ENCODE data around the gene PCSK5.
"Not testable (repeated sequence)": the region's sequence is repeated elsewhere in the genome, so short reads cannot be mapped to it uniquely, and the experiment has no call there.

PCSK5 gene

GRCh38 chr9:76313771-76314170, 423.3 kb downstream of the PCSK5 start:
- no peak for TF ChIP-seq CTCF (conservative IDR thresholded peaks at IDR 0.05; ENCODE audit: low read depth, low read length)
- no peak overlapping the region for H3K4me3 ChIP-seq (ENCODE audit: low read depth, low read length)
- no peak for DNase-seq (ENCODE audit: low read depth)

GRCh38 chr9:76314321-76314720, 423.8 kb downstream of the PCSK5 start:
- TF ChIP-seq CTCF (conservative IDR thresholded peaks at IDR 0.05; ENCODE audit: low read depth, low read length) = no peak
- no peak for DNase-seq (ENCODE audit: low read depth)
- H3K4me3 ChIP-seq (ENCODE audit: low read depth, low read length) = no peak overlapping the region

GRCh38 chr9:76316069-76316468, 425.6 kb downstream of the PCSK5 start:
- DNase-seq (ENCODE audit: low read depth) = no peak
- TF ChIP-seq CTCF (conservative IDR thresholded peaks at IDR 0.05; ENCODE audit: low read depth, low read length) = no peak
- no peak overlapping the region for H3K4me3 ChIP-seq (ENCODE audit: low read depth, low read length)

- not testable (repeated sequence) for DNase-seq (ENCODE audit: low read depth); H3K4me3 ChIP-seq (ENCODE audit: low read depth, low read length)
Observed at GRCh38 chr9:76319466-76319865, 429.0 kb downstream of the PCSK5 start.

- no peak overlapping the region for H3K4me3 ChIP-seq (ENCODE audit: low read depth, low read length)
- TF ChIP-seq CTCF (conservative IDR thresholded peaks at IDR 0.05; ENCODE audit: low read depth, low read length) = no peak
- peak; percentile 83 for DNase-seq (ENCODE audit: low read depth)
Observed at GRCh38 chr9:76321195-76321828, 430.8 kb downstream of the PCSK5 start.

GRCh38 chr9:76322810-76323209, 432.3 kb downstream of the PCSK5 start:
- DNase-seq (ENCODE audit: low read depth) = no peak
- no peak overlapping the region for H3K4me3 ChIP-seq (ENCODE audit: low read depth, low read length)
- TF ChIP-seq CTCF (conservative IDR thresholded peaks at IDR 0.05; ENCODE audit: low read depth, low read length) = no peak

GRCh38 chr9:76323490-76323889, 433.0 kb downstream of the PCSK5 start:
- no peak for DNase-seq (ENCODE audit: low read depth)
- TF ChIP-seq CTCF (conservative IDR thresholded peaks at IDR 0.05; ENCODE audit: low read depth, low read length) = no peak
- no peak overlapping the region for H3K4me3 ChIP-seq (ENCODE audit: low read depth, low read length)

- DNase-seq (ENCODE audit: low read depth) = not testable (repeated sequence)
Observed at GRCh38 chr9:76324030-76324429, 433.6 kb downstream of the PCSK5 start.

More at GRCh38 chr9:76324030-76324429, 433.6 kb downstream of the PCSK5 start:
- H3K4me3 ChIP-seq (ENCODE audit: low read depth, low read length) = not testable (repeated sequence)

Data from choroid plexus epithelial cell (primary cell).